HepG2 (cell line): ENCODE data around the gene CD79A. TPM values are rescaled to one million over a fixed set of nuclear protein-coding genes. Genes with fewer than 3 reads are reported as not detected.

Source experiments
- ELF3 ChIP-seq: IDR thresholded peaks from 2 replicates; pipeline ENCODE4 v1.6.1; 2016; ENCODE audit warnings: missing genetic modification reagents, missing compliant biosample characterization
- ETV6 ChIP-seq: sonication (generic); formaldehyde crosslinking; conservative IDR thresholded peaks from 2 replicates; pipeline ENCODE4 v1.4.0; 2020; ENCODE audit warnings: missing genetic modification reagents
- GABPB1 ChIP-seq: IDR thresholded peaks from 2 replicates; pipeline ENCODE4 v1.6.1; 2016; ENCODE audit warnings: mild to moderate bottlenecking, missing genetic modification reagents, moderate library complexity, missing compliant biosample characterization
- GATAD1 ChIP-seq: IDR thresholded peaks from 2 replicates; pipeline ENCODE4 v1.6.1; 2016; ENCODE audit warnings: missing genetic modification reagents, missing compliant biosample characterization
- KAT8 ChIP-seq: IDR thresholded peaks from 2 replicates; pipeline ENCODE4 v1.6.1; 2016; ENCODE audit warnings: missing genetic modification reagents, missing compliant biosample characterization
- MXD1 ChIP-seq: sonication (generic); formaldehyde crosslinking; IDR thresholded peaks from 2 replicates; pipeline ENCODE4 v1.4.0; 2020; ENCODE audit warnings: mild to moderate bottlenecking, missing genetic modification reagents
- MYC ChIP-seq: sonication (generic); formaldehyde crosslinking; IDR thresholded peaks from 2 replicates; pipeline ENCODE4 v1.9.0; 2021; ENCODE audit warnings: missing genetic modification reagents, borderline replicate concordance
- NCOA5 ChIP-seq: sonication (generic); formaldehyde crosslinking; IDR thresholded peaks from 2 replicates; pipeline ENCODE4 v1.4.0; 2020; ENCODE audit warnings: missing genetic modification reagents
- PAXIP1 ChIP-seq: sonication (generic); formaldehyde crosslinking; conservative IDR thresholded peaks from 2 replicates; pipeline ENCODE4 v1.4.0; 2020; ENCODE audit warnings: mild to moderate bottlenecking, missing genetic modification reagents, moderate library complexity
- RFXAP ChIP-seq: sonication (generic); formaldehyde crosslinking; IDR thresholded peaks from 2 replicates; pipeline ENCODE4 v1.4.0; 2020; ENCODE audit warnings: missing genetic modification reagents, borderline replicate concordance
- SP4 ChIP-seq: sonication (generic); formaldehyde crosslinking; IDR thresholded peaks from 2 replicates; pipeline ENCODE4 v1.8.1; 2023; ENCODE audit warnings: mild to moderate bottlenecking, missing genetic modification reagents
- STAT6 ChIP-seq: sonication (generic); formaldehyde crosslinking; IDR thresholded peaks from 2 replicates; pipeline ENCODE4 v1.4.0; 2020; ENCODE audit warnings: missing genetic modification reagents, mild to moderate bottlenecking, borderline replicate concordance
- ZBTB43 ChIP-seq: sonication (generic); formaldehyde crosslinking; conservative IDR thresholded peaks from 2 replicates; pipeline ENCODE4 v1.4.0; 2020; ENCODE audit warnings: missing genetic modification reagents
- ZNF10 ChIP-seq: sonication (generic); formaldehyde crosslinking; IDR thresholded peaks from 2 replicates; pipeline ENCODE4 v1.4.0; 2020; ENCODE audit warnings: mild to moderate bottlenecking, low read depth, missing genetic modification reagents, borderline replicate concordance
- ZNF292 ChIP-seq: sonication (generic); formaldehyde crosslinking; IDR thresholded peaks from 2 replicates; pipeline ENCODE4 v1.8.1; 2022; ENCODE audit warnings: mild to moderate bottlenecking, low read depth, missing genetic modification reagents, borderline replicate concordance
- ZNF317 ChIP-seq: sonication (generic); formaldehyde crosslinking; IDR thresholded peaks from 2 replicates; pipeline ENCODE4 v1.5.0; 2020; ENCODE audit warnings: mild to moderate bottlenecking, missing genetic modification reagents
- ZNF607 ChIP-seq: sonication (generic); formaldehyde crosslinking; IDR thresholded peaks from 2 replicates; pipeline ENCODE4 v1.5.1; 2020; ENCODE audit warnings: missing genetic modification reagents, mild to moderate bottlenecking, borderline replicate concordance
- polyA plus RNA-seq, 8 experiments: library from polyadenylated mRNA; depleted of rRNA in 3 of 8; stranded (reverse) in 7 of 8; unstranded in 1 of 8; fragments of >200 nt; fragmentation: Illumina TruSeq in 4 of 8; extraction: Trizol in 4 of 8; gene quantifications; 2 replicates each; pipeline versions ENCODE4 v1.2.1 to v1.2.3, GENCODE V29; 2011 to 2016; ENCODE audit warnings: low read depth in 4 of 8, missing spikeins in 1 of 8, mixed read lengths in 1 of 8; ENCODE audit not compliant: insufficient read depth in 1 of 8
- total RNA-seq, 5 experiments: library from RNA; depleted of rRNA; stranded (reverse); fragments of >200 nt; fragmentation: Illumina TruSeq; extraction: Trizol; gene quantifications; 2 replicates each; pipeline ENCODE4 v1.2.3, GENCODE V29; 2016; ENCODE audit warnings: low read depth in 1 of 5

The CD79A gene
- total and polyA plus RNA-seq, 2 of the 13 experiments (the other 11 are each of a cell fraction or from before 2014, with no cell fraction given): 0.24 to 0.33 TPM

GRCh38 chr19:41882568-41883462, 5.7 kb downstream of the CD79A start, which contains the start of gene ARHGEF1 (continued):
- TF ChIP-seq STAT6 (CRISPR knock-in tag) (no peak), NCOA5 (CRISPR knock-in tag) (no peak), GATAD1 (CRISPR knock-in tag) (0 out of 2 replicates have a peak, but pooled peaks have one; percentile 23), ETV6 (CRISPR knock-in tag) (peak; percentile 81; the same call in 1 of the 2 replicates), PAXIP1 (CRISPR knock-in tag) (peak; percentile 4; the same call in 1 of the 2 replicates), KAT8 (CRISPR knock-in tag) (peak; percentile 35; the same call in 1 of the 2 replicates), SP4 (no peak), ZNF292 (no peak), MYC (CRISPR knock-in tag) (peak; percentile 38; the same call in 1 of the 2 replicates), ZNF10 (CRISPR knock-in tag) (no peak), GABPB1 (CRISPR knock-in tag) (peak; percentile 86), RFXAP (CRISPR knock-in tag) (no peak), ZBTB43 (no peak), MXD1 (CRISPR knock-in tag) (peak; percentile 25; the same call in 1 of the 2 replicates), ELF3 (CRISPR knock-in tag) (0 out of 2 replicates have a peak, but pooled peaks have one; percentile 32), ZNF317 (CRISPR knock-in tag) (no peak), ZNF607 (CRISPR knock-in tag) (peak; percentile 25; the same call in 1 of the 2 replicates)
